ENCODE measurements around the gene ANXA6.

The ANXA6 gene

GRCh38 chr5:151101151-151101550 is 56.4 kb downstream of the ANXA6 start:
- no peak overlapping the region for H3K4me3 ChIP-seq (ENCODE audit: low read depth, low read length)
- TF ChIP-seq CTCF (IDR thresholded peaks at IDR 0.05; ENCODE audit: low read depth, low read length): no peak

- no peak for TF ChIP-seq CTCF (IDR thresholded peaks at IDR 0.05; ENCODE audit: low read depth, low read length)
- no peak overlapping the region for H3K4me3 ChIP-seq (ENCODE audit: low read depth, low read length)
Measured at GRCh38 chr5:151100681-151101080, 56.9 kb downstream of the ANXA6 start.

GRCh38 chr5:151098768-151099121 is 58.8 kb downstream of the ANXA6 start:
- H3K4me3 ChIP-seq (ENCODE audit: low read depth, low read length): no peak overlapping the region
- TF ChIP-seq CTCF (IDR thresholded peaks at IDR 0.05; ENCODE audit: low read depth, low read length): no peak

- TF ChIP-seq CTCF (IDR thresholded peaks at IDR 0.05; ENCODE audit: low read depth, low read length): no peak
- no peak overlapping the region for H3K4me3 ChIP-seq (ENCODE audit: low read depth, low read length)
Measured at GRCh38 chr5:151097820-151098767, 59.5 kb downstream of the ANXA6 start.

- no peak overlapping the region for H3K4me3 ChIP-seq (ENCODE audit: low read depth, low read length)
- TF ChIP-seq CTCF (IDR thresholded peaks at IDR 0.05; ENCODE audit: low read depth, low read length): no peak
Measured at GRCh38 chr5:151097061-151097460, 60.5 kb downstream of the ANXA6 start.

GRCh38 chr5:151096001-151096373 is 61.6 kb downstream of the ANXA6 start:
- TF ChIP-seq CTCF (IDR thresholded peaks at IDR 0.05; ENCODE audit: low read depth, low read length): no peak

GRCh38 chr5:151095341-151096000 is 62.1 kb downstream of the ANXA6 start:
- TF ChIP-seq CTCF (IDR thresholded peaks at IDR 0.05; ENCODE audit: low read depth, low read length): no peak
- no peak overlapping the region for H3K4me3 ChIP-seq (ENCODE audit: low read depth, low read length)

More at GRCh38 chr5:151096001-151096373, 61.6 kb downstream of the ANXA6 start:
- H3K4me3 ChIP-seq (ENCODE audit: low read depth, low read length): no peak overlapping the region
